Peyer's patch (tissue), 4 donors: Measurements from ENCODE around the gene STAT5B. TPM values are rescaled to one million over a fixed set of nuclear protein-coding genes. Genes with fewer than 3 reads are reported as not detected.

Experiments
- DNase-seq, 3 donors: peaks; one replicate each; pipeline ENCODE4 v3.0.0-alpha.2; 2017 to 2019
- H3K27ac ChIP-seq, 4 donors: fragments of 200-600 bp; sonication (generic); one replicate each; pipeline ENCODE4 v1.5.1; 2016 to 2019
- H3K27me3 ChIP-seq, 2 donors: fragments of 200-600 bp; sonication (generic); one replicate each; pipeline ENCODE4 v1.5.1; 2019
- H3K36me3 ChIP-seq, 3 donors: fragments of 200-600 bp; sonication (generic); one replicate each; pipeline ENCODE4 v1.5.1; 2016 to 2019
- H3K4me1 ChIP-seq, 4 donors: fragments of 200-600 bp; sonication (generic); one replicate each; pipeline ENCODE4 v1.5.1; 2016 to 2019
- H3K4me3 ChIP-seq, 4 donors: fragments of 200-600 bp; sonication (generic); 1 replicate in 3 of 4; 2 replicates in 1 of 4; pipeline ENCODE4 v1.5.1; 2016 to 2019; ENCODE audit warnings: mild to moderate bottlenecking in 1 of 4
- H3K9me3 ChIP-seq, 4 donors: fragments of 200-600 bp; sonication (generic); one replicate each; pipeline ENCODE4 v1.5.1; 2016 to 2019; ENCODE audit warnings: mild to moderate bottlenecking in 1 of 4
- POLR2A ChIP-seq, 2 donors: fragments of 450-650 bp; IDR thresholded peaks; one replicate each; pipeline ENCODE4 v1.5.1; 2017; ENCODE audit warnings: antibody characterized with exemption in 2 of 2, mild to moderate bottlenecking in 2 of 2, moderate library complexity in 2 of 2
- total RNA-seq, 4 donors: library from RNA; depleted of rRNA; stranded (reverse); fragments of >200 nt; gene quantifications; one replicate each; pipeline ENCODE4 v1.1.0, GENCODE V29; 2016
- TF ChIP-seq, protein P1 (sequence below), 6 experiments: fragments of 450-650 bp in 4 of 6; fragments of 200-600 bp in 2 of 6; sonication (generic) in 1 of 6; IDR thresholded peaks; one replicate each; pipeline ENCODE4 v1.5.1; 2017 to 2019; ENCODE audit warnings: antibody characterized with exemption in 6 of 6, mild to moderate bottlenecking in 3 of 6, moderate library complexity in 1 of 6

Gene STAT5B
- total RNA-seq, 4 donors from 2014 or later, result 36.3 to 128 (median 68.1) TPM

DNA sequence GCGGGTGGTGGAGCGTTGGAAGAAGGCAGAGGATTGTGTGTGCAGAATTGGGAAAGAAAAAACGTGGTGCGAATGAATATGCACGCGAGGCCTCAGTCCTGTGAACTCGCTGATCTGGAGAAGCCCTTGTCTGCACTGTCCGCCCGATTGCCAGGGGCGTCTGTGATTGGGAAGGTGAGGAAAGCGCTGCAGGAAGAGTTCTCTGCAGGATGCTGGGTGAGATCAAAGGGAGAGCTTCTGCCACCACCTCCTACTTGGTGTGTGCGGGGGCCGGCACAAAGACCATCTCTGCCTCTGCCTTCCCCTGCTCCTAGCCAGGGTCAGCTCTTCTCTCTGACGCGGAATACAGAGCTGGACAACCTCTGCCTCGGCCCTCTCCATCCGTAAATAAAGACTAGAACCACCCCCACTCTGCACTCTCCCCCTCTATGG, 120.6 kb downstream of the STAT5B start:
- DNase-seq, result no peak
- Histone ChIP-seq H3K9me3 (no peaks in the 10 kb centered on the region), H3K27me3 (no peaks in the 10 kb centered on the region), H3K4me3 (peak overlapping the region in 3 of 4 donors; percentile 91 to 98 (median 94)), H3K36me3 (peaks cover 0 to 11% (median 0%) of the 10 kb centered on the region in 3 donors), H3K4me1 (peaks cover 3 to 19% (median 14%) of the 10 kb centered on the region in 4 donors), H3K27ac (peak overlapping the region in 1 of 4 donors; percentile 85)
- TF ChIP-seq, protein P1, sequence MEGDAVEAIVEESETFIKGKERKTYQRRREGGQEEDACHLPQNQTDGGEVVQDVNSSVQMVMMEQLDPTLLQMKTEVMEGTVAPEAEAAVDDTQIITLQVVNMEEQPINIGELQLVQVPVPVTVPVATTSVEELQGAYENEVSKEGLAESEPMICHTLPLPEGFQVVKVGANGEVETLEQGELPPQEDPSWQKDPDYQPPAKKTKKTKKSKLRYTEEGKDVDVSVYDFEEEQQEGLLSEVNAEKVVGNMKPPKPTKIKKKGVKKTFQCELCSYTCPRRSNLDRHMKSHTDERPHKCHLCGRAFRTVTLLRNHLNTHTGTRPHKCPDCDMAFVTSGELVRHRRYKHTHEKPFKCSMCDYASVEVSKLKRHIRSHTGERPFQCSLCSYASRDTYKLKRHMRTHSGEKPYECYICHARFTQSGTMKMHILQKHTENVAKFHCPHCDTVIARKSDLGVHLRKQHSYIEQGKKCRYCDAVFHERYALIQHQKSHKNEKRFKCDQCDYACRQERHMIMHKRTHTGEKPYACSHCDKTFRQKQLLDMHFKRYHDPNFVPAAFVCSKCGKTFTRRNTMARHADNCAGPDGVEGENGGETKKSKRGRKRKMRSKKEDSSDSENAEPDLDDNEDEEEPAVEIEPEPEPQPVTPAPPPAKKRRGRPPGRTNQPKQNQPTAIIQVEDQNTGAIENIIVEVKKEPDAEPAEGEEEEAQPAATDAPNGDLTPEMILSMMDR (IDR thresholded peaks at IDR 0.05), result no peak
- TF ChIP-seq POLR2A (IDR thresholded peaks at IDR 0.05), result no peak

DNA sequence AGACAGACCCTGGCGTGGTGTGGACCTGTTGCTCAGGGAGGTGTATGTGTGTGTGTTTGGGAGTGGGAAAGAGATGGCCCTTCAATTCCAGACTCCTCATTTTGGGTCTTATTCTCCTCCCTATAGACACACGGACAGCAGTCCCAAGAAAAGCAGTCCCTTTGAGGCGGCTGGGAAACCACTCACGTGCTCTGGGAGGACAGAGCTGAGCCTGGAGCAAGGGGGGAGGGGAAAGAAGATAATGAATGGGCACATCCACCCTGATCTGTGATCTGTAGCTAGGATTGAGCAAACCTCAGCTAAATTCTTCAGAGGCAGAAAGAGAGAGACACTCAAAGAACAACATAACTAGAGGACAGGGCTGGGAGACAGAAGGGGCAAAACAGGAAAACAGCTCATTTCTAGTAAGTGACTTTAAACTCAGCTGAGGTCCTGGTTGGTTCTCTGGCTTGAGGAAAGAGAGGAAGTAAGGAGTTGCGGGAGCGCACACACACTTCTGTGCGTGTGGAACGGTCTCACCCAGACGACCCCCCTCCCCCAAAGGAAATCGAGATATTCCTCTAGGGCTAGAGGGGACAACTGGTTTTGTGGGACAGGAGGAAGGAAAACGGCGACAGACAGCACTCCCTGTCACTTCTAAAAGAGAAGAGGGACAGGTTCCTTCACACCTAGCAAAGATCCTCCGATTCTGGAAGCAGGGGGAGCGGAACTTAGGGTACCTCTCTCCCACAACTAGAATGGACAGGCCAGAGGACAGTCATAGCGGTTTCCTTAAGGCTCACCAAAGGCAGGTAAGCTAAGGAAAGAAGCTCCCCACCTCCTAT, 122.1 kb downstream of the STAT5B start:
- Histone ChIP-seq H3K27ac (peak overlapping the region; percentile 85 to 88 (median 86)), H3K4me3 (peak overlapping the region; percentile 90 to 98 (median 92)), H3K27me3 (no peaks in the 10 kb centered on the region), H3K36me3 (peaks cover 0 to 16% (median 0%) of the 10 kb centered on the region in 3 donors), H3K4me1 (peaks cover 3 to 19% (median 14%) of the 10 kb centered on the region in 4 donors), H3K9me3 (no peaks in the 10 kb centered on the region)
- DNase-seq, result no peak
- TF ChIP-seq POLR2A (IDR thresholded peaks at IDR 0.05), result no peak
- TF ChIP-seq, protein P1 (IDR thresholded peaks at IDR 0.05), result peak in 1 of 6 experiments; percentile 2

Other genes starting within 250 kb of the STAT5B start
- 1 to 10 TPM in 3 of 4 donors, not detected in 1; 1.6 to 8.6 (median 3.2) TPM for gene C17orf113, start 225.8 kb downstream of the STAT5B start, total RNA-seq
- 1 to 10 TPM in 1 of 4 donors, under 1 TPM in 1, not detected in 2; 0.53 to 1.3 TPM for gene ZNF385C, start 177.9 kb downstream of the STAT5B start, total RNA-seq
- 10 to 100 TPM; 12.8 to 24.8 (median 18.4) TPM for gene DHX58, start 163.7 kb downstream of the STAT5B start, total RNA-seq
- 100 to 1,000 TPM in 1 of 4 donors, 10 to 100 TPM in 2, 1 to 10 TPM in 1; 9.8 to 172 (median 38.4) TPM for gene KAT2A, start 155.0 kb downstream of the STAT5B start, total RNA-seq
- not detected for gene HSPB9, start 153.6 kb downstream of the STAT5B start, total RNA-seq
- gene RAB5C, start 121.4 kb downstream of the STAT5B start, total RNA-seq, result 100 to 1,000 TPM in 2 of 4 donors, 10 to 100 TPM in 2; 80.9 to 153 (median 116) TPM
- under 1 TPM in 2 of 4 donors, not detected in 2; 0.47 to 0.80 TPM for gene KCNH4, start 95.2 kb downstream of the STAT5B start, total RNA-seq
- gene HCRT, start 90.9 kb downstream of the STAT5B start, total RNA-seq, result not detected
- 10 to 100 TPM; 13.2 to 71.4 (median 44.3) TPM for gene GHDC, start 81.9 kb downstream of the STAT5B start, total RNA-seq
- gene STAT5A, start 12.1 kb upstream of the STAT5B start, total RNA-seq, result 10 to 100 TPM; 11.2 to 80.0 (median 34.5) TPM
- gene STAT3, start 112.1 kb upstream of the STAT5B start, total RNA-seq, result 100 to 1,000 TPM; 178 to 219 (median 191) TPM
- gene CAVIN1, start 146.9 kb upstream of the STAT5B start, total RNA-seq, result 10 to 100 TPM; 16.3 to 94.9 (median 35.9) TPM
- 100 to 1,000 TPM; 121 to 251 (median 204) TPM for gene ATP6V0A1, start 182.5 kb upstream of the STAT5B start, total RNA-seq